Measurements from ENCODE around the gene ADD1. TPM values are rescaled to one million over a fixed set of nuclear protein-coding genes. Genes with fewer than 3 reads are reported as not detected.
A peak's percentile ranks its signal among the peaks of the same experiment; 100 is the strongest.
"Not testable (repeated sequence)": the region's sequence is repeated elsewhere in the genome, so short reads cannot be mapped to it uniquely, and the experiment has no call there.

The ADD1 gene
- total RNA-seq, 2 experiments from 2014 or later, result 261 to 276 TPM

GRCh38 chr4:2913168-2913567, 69.5 kb downstream of the ADD1 start:
- Mint-ChIP-seq H3K4me1 (peaks cover 11% of the 10 kb centered on the region), H3K4me3 (no peak overlapping the region), H3K27ac (no peak overlapping the region), H3K9me3 (peaks cover 1% of the 10 kb centered on the region), H3K27me3 (no peaks in the 10 kb centered on the region), H3K36me3 (peaks cover 50% of the 10 kb centered on the region)
- ATAC-seq (ENCODE audit: low read depth) (no peak), DNase-seq (peak; percentile 7)
- POLR2A ChIA-PET, result no interaction called here

- Mint-ChIP-seq H3K36me3 (peaks cover 60% of the 10 kb centered on the region), H3K4me3 (peak overlapping the region; percentile 20), H3K27me3 (no peaks in the 10 kb centered on the region), H3K27ac (peak overlapping the region; percentile 50), H3K4me1 (peaks cover 11% of the 10 kb centered on the region), H3K9me3 (peaks cover 1% of the 10 kb centered on the region)
- DNase-seq, result peak; percentile 57
- POLR2A ChIA-PET, result interaction anchor here (0.6 kb wide), 1 partner anchor 41 kb away, joined by 4 read pairs; no protein-coding TSS in a partner anchor
- peak; percentile 75 for ATAC-seq (ENCODE audit: low read depth)
These were observed 70.8 kb downstream of the ADD1 start for GRCh38 chr4:2914256-2915126.

- H3K36me3 Mint-ChIP-seq, result peaks cover 63% of the 10 kb centered on the region
- no peaks in the 10 kb centered on the region for H3K27me3 Mint-ChIP-seq
- POLR2A ChIA-PET, result no interaction called here
- DNase-seq (no peak), ATAC-seq (ENCODE audit: low read depth) (no peak)
- peaks cover 17% of the 10 kb centered on the region for H3K4me1 Mint-ChIP-seq
- H3K27ac Mint-ChIP-seq, result no peak overlapping the region
- peaks cover 7% of the 10 kb centered on the region for H3K9me3 Mint-ChIP-seq
- H3K4me3 Mint-ChIP-seq, result no peak overlapping the region
These were observed 72.1 kb downstream of the ADD1 start for GRCh38 chr4:2915789-2916188.

- ATAC-seq (ENCODE audit: low read depth); H3K9me3 Mint-ChIP-seq; H3K27me3 Mint-ChIP-seq; POLR2A ChIA-PET; H3K4me3 Mint-ChIP-seq; H3K27ac Mint-ChIP-seq: not testable (repeated sequence)
- Mint-ChIP-seq H3K36me3 (peaks cover 69% of the 10 kb centered on the region), H3K4me1 (peaks cover 24% of the 10 kb centered on the region)
- peak; percentile 1 for DNase-seq
These were observed 73.1 kb downstream of the ADD1 start for GRCh38 chr4:2916696-2917095.

GRCh38 chr4:2918300-2918699, 74.7 kb downstream of the ADD1 start:
- Mint-ChIP-seq H3K4me1 (peaks cover 36% of the 10 kb centered on the region), H3K36me3 (peaks cover 75% of the 10 kb centered on the region)
- H3K4me3 Mint-ChIP-seq; ATAC-seq (ENCODE audit: low read depth); POLR2A ChIA-PET; H3K9me3 Mint-ChIP-seq; DNase-seq; H3K27me3 Mint-ChIP-seq; H3K27ac Mint-ChIP-seq: not testable (repeated sequence)

DNA sequence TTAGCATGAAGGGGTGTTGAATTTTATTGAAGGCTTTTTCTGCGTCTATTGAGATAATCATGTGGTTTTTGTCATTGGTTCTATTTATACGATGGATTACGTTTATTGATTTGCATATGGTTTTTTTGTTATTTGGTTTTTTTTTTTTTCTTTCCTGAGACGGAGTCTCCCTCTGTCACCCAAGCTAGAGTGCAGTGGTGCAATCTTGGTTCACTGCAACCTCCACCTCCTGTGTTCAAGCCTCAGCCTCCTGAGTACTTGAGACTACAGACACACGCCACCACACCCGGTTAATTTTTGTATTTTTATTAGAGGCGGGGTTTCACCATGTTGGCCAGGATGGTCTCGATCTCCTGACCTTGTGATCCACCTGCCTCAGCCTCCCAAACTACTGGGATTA, 75.1 kb downstream of the ADD1 start:
- H3K4me1 Mint-ChIP-seq, result peaks cover 40% of the 10 kb centered on the region
- H3K4me3 Mint-ChIP-seq; H3K9me3 Mint-ChIP-seq; ATAC-seq (ENCODE audit: low read depth); POLR2A ChIA-PET; DNase-seq; H3K27ac Mint-ChIP-seq; H3K27me3 Mint-ChIP-seq: not testable (repeated sequence)
- H3K36me3 Mint-ChIP-seq, result peaks cover 79% of the 10 kb centered on the region

DNA sequence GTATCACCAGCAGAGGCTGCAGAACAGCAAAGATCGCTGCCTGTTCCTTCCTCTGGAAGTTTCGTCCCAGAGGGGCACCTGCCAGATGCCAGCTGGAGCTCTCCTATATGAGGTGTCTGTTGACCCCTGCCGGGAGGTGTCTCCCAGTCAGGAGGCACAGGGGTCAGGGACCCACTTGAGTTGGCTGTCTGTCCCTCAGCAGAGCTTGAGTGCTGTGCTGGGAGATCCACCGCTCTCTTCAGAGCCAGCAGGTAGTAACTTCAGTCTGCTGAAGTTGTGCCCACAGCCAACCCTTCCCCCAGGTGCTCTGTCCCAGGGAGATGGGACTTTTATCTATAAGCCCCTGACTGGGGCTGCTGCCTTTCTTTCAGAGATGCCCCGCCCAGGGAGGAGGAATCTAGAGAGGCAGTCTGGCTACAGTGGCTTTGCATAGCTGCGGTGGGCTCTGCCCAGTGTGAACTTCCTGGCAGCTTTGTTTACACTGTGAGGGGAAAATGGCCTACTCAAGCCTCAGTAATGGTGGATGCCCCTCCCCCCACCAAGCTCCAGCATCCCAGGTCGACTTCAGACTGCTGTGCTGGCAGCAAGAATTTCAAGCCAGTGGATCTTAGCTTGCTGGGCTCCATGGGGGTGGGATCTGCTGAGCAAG, 78.9 kb downstream of the ADD1 start:
- peak; percentile 49 for DNase-seq
- Mint-ChIP-seq H3K36me3 (peaks cover 50% of the 10 kb centered on the region), H3K4me3 (peak overlapping the region; percentile 9), H3K4me1 (peaks cover 30% of the 10 kb centered on the region), H3K27ac (peak overlapping the region; percentile 18)
- H3K9me3 Mint-ChIP-seq; ATAC-seq (ENCODE audit: low read depth); H3K27me3 Mint-ChIP-seq: not testable (repeated sequence)
- POLR2A ChIA-PET, result interaction anchor here (0.9 to 2.0 kb wide), 2 partner anchors 9 to 13 kb away, joined by 3 to 12 read pairs; no protein-coding TSS in a partner anchor

DNA sequence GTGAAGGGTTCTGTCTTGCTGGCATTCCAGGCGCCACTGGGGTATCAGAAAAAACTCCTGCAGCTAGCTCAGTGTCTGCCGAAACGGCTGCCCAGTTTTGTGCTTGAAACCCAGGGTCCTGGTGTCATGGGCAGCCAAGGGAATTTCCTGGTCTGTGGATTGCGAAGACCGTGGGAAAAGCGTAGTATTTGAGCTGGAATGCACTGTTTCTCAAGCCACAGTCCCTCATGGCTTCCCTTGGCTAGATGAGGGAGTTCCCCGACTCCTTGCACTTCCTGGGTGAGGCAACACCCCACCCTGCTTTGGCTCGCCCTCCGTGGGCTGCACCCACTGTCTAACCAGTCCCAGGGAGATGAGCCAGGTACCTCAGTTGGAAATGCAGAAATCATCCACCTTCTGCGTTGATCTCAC, 79.5 kb downstream of the ADD1 start:
- Mint-ChIP-seq H3K27me3 (no peaks in the 10 kb centered on the region), H3K9me3 (peaks cover 5% of the 10 kb centered on the region), H3K4me3 (peak overlapping the region; percentile 35), H3K27ac (peak overlapping the region; percentile 76), H3K36me3 (peaks cover 49% of the 10 kb centered on the region), H3K4me1 (peaks cover 30% of the 10 kb centered on the region)
- POLR2A ChIA-PET, result interaction anchor here (0.6 to 2.0 kb wide), 4 partner anchors 9 to 1213 kb away, joined by 3 to 12 read pairs (median 4); no protein-coding TSS in a partner anchor
- ATAC-seq (ENCODE audit: low read depth) (no peak), DNase-seq (no peak)

GRCh38 chr4:2923668-2924173, 80.1 kb downstream of the ADD1 start:
- POLR2A ChIA-PET, result interaction anchor here (0.6 to 2.0 kb wide), 3 partner anchors 12 to 1214 kb away, joined by 3 to 12 read pairs (median 4); no protein-coding TSS in a partner anchor

DNA sequence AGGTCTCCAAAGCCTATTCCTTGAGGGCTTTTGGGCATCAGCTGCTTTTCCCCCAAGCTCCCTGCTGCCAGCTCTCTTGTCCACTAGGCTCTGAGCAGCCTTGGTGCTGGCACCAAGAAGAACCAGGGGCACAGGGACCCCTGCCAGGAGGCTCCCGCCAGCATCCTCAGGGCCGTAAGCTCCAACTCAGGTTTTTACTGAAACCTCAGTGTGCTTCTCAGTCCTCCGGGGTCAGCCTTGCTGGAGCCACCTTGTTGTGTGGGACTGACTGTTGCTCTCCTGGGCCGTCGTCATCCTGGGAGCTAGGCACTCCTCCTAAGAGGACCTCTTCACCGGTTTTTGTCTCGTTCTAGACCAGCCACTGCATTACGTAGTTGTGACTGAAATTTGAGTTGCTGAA, 80.6 kb downstream of the ADD1 start:
- Mint-ChIP-seq H3K4me1 (peaks cover 30% of the 10 kb centered on the region), H3K27ac (no peak overlapping the region), H3K27me3 (no peaks in the 10 kb centered on the region), H3K9me3 (peaks cover 5% of the 10 kb centered on the region), H3K4me3 (no peak overlapping the region), H3K36me3 (peaks cover 41% of the 10 kb centered on the region)
- POLR2A ChIA-PET, result interaction anchor here (1.2 to 2.0 kb wide), 2 partner anchors 12 kb away, joined by 3 to 12 read pairs; no protein-coding TSS in a partner anchor
- ATAC-seq (ENCODE audit: low read depth), result no peak
- peak; percentile 19 for DNase-seq

More at GRCh38 chr4:2923668-2924173, 80.1 kb downstream of the ADD1 start:
- ATAC-seq (ENCODE audit: low read depth) (no peak), DNase-seq (peak; percentile 23)
- Mint-ChIP-seq H3K36me3 (peaks cover 43% of the 10 kb centered on the region), H3K27me3 (no peaks in the 10 kb centered on the region), H3K27ac (peak overlapping the region; percentile 76), H3K4me3 (peak overlapping the region; percentile 35), H3K9me3 (peaks cover 5% of the 10 kb centered on the region), H3K4me1 (peaks cover 30% of the 10 kb centered on the region)

GRCh38 chr4:2924765-2925301, 81.2 kb downstream of the ADD1 start:
- H3K27me3 Mint-ChIP-seq, result no peaks in the 10 kb centered on the region
- peaks cover 36% of the 10 kb centered on the region for H3K36me3 Mint-ChIP-seq
- H3K9me3 Mint-ChIP-seq, result peaks cover 4% of the 10 kb centered on the region
- H3K4me3 Mint-ChIP-seq, result no peak overlapping the region
- peaks cover 30% of the 10 kb centered on the region for H3K4me1 Mint-ChIP-seq
- POLR2A ChIA-PET, result no interaction called here
- DNase-seq (peak; percentile 15), ATAC-seq (ENCODE audit: low read depth) (no peak)
- H3K27ac Mint-ChIP-seq, result peak overlapping the region; percentile 70

- H3K27ac Mint-ChIP-seq, result no peak overlapping the region
- peaks cover 29% of the 10 kb centered on the region for H3K36me3 Mint-ChIP-seq
- H3K27me3 Mint-ChIP-seq, result no peaks in the 10 kb centered on the region
- H3K9me3 Mint-ChIP-seq, result no peaks in the 10 kb centered on the region
- peaks cover 28% of the 10 kb centered on the region for H3K4me1 Mint-ChIP-seq
- POLR2A ChIA-PET, result no interaction called here
- ATAC-seq (ENCODE audit: low read depth) (no peak), DNase-seq (peak; percentile 10)
- no peak overlapping the region for H3K4me3 Mint-ChIP-seq
These were observed 81.9 kb downstream of the ADD1 start for GRCh38 chr4:2925496-2925895.
